K562 (cell line): ENCODE measurements around the gene CFAP300. TPM values are rescaled to one million over a fixed set of nuclear protein-coding genes. Genes with fewer than 3 reads are reported as not detected.

Source experiments
- ATAC-seq: fragments of 200-7000 bp; cut with Tn5 transposase; 3 replicates; pipeline ENCODE4 v1.9.1; 2020; ENCODE audit warnings: moderate library complexity
- BruUV-seq: library from RNA; stranded (reverse); fragments of 400-500 nt; replicated peaks from 2 replicates; lab custom pipeline; 2021; lab: Mats Ljungman, UMichigan
- CTCF ChIA-PET: fragments of 300-600 bp; formaldehyde crosslinking; extraction: SDS; loops from one replicate; lab custom pipeline; 2021; ENCODE audit warnings: low intra/inter-chr PET ratio; lab: Yijun Ruan, JAX
- POLR2A ChIA-PET: fragments of 300-600, 350-650 bp; sonication (Branson Sonifier 250); formaldehyde crosslinking; extraction: SDS; loops from one replicate; lab custom pipeline; 2021; ENCODE audit warnings: antibody characterized with exemption, inconsistent platforms; lab: Yijun Ruan, JAX
- DNase-seq, 4 experiments: peaks; one replicate each; pipeline versions ENCODE4 v3.0.0 to v3.0.0-alpha.2; 2011 to 2018; ENCODE audit warnings: low spot score in 3 of 4, mixed read lengths in 3 of 4; ENCODE audit errors: extremely low read depth in 1 of 4
- FAIRE-seq: peaks from 2 replicates; lab custom pipeline; 2011; peaks lifted over from hg19 to GRCh38; lab: Jason Lieb, UNC
- H2AFZ ChIP-seq: 2 replicates; pipeline ENCODE4 v1.6.0; 2011; ENCODE audit warnings: low read depth, low read length, control low read depth, inconsistent platforms
- H3K27ac ChIP-seq: fragments of 200-600 bp; 3 replicates; pipeline ENCODE4 v1.8.0; 2011; ENCODE audit warnings: low read depth, mild to moderate bottlenecking, control low read depth, inconsistent platforms, low read length, moderate library complexity, mixed read lengths; ENCODE audit errors: extremely low read depth
- H3K27me3 ChIP-seq, 2 experiments: fragments of 300-600 bp in 1 of 2; 2 replicates in 1 of 2; 3 replicates in 1 of 2; pipeline versions ENCODE4 v1.6.0 to v1.8.0; 2011; ENCODE audit warnings: inconsistent platforms in 2 of 2, low read length in 2 of 2, mild to moderate bottlenecking in 1 of 2, mixed read lengths in 1 of 2, moderate library complexity in 1 of 2; ENCODE audit not compliant: control insufficient read depth in 2 of 2, insufficient read depth in 2 of 2
- H3K36me3 ChIP-seq: fragments of 300-600 bp; 3 replicates; pipeline ENCODE4 v1.8.0; 2011; ENCODE audit warnings: mild to moderate bottlenecking, low read length, inconsistent platforms; ENCODE audit not compliant: control insufficient read depth, insufficient read depth
- H3K4me1 ChIP-seq, 2 experiments: fragments of 200-600 bp in 1 of 2; replicated peaks in 1 of 2; 2 replicates in 1 of 2; 3 replicates in 1 of 2; pipeline versions ENCODE4 v1.5.1 to v1.8.0; 2011; ENCODE audit warnings: inconsistent platforms in 2 of 2, low read length in 2 of 2, mild to moderate bottlenecking in 1 of 2, mixed read lengths in 1 of 2, moderate library complexity in 1 of 2; ENCODE audit not compliant: control insufficient read depth in 2 of 2, insufficient read depth in 2 of 2
- H3K4me2 ChIP-seq: 2 replicates; pipeline ENCODE4 v1.6.1; 2011; ENCODE audit warnings: low read length, control low read depth, inconsistent platforms, mixed read lengths; ENCODE audit not compliant: insufficient read depth
- H3K4me3 ChIP-seq: fragments of 200-600 bp; sonication (generic), shearing (Covaris generic); 2 replicates; pipeline ENCODE4 v1.5.1; 2016; ENCODE audit warnings: control low read depth, inconsistent platforms
- H3K79me2 ChIP-seq: fragments of 200-600 bp; 3 replicates; pipeline ENCODE4 v1.8.0; 2011; ENCODE audit warnings: low read length, inconsistent platforms; ENCODE audit not compliant: control insufficient read depth, insufficient read depth
- H3K9ac ChIP-seq, 2 experiments: 2 replicates each; pipeline versions ENCODE4 v1.6.0 to v1.6.1; 2011; ENCODE audit warnings: low read depth in 2 of 2, low read length in 2 of 2, control low read depth in 1 of 2, inconsistent platforms in 1 of 2, mild to moderate bottlenecking in 1 of 2, mixed read lengths in 1 of 2; ENCODE audit not compliant: insufficient read depth in 1 of 2
- H3K9me1 ChIP-seq: one replicate; pipeline ENCODE4 v1.6.0; 2011; ENCODE audit warnings: inconsistent platforms, mild to moderate bottlenecking, low read length, moderate library complexity; ENCODE audit not compliant: control insufficient read depth, insufficient read depth
- H3K9me3 ChIP-seq: replicated peaks from 2 replicates; pipeline ENCODE4 v1.5.1; 2011; ENCODE audit warnings: low read depth, low read length, inconsistent platforms; ENCODE audit not compliant: control insufficient read depth, insufficient read depth
- H4K20me1 ChIP-seq: replicated peaks from 2 replicates; pipeline ENCODE4 v1.6.1; 2011; ENCODE audit warnings: low read length, inconsistent platforms, mixed read lengths; ENCODE audit not compliant: control insufficient read depth, insufficient read depth
- ESRRB ChIP-seq: fragments of 250-450 bp; sonication (Bioruptor Pico); IDR thresholded peaks from 2 replicates; pipeline ENCODE4 v1.5.0; 2020; ENCODE audit warnings: mild to moderate bottlenecking, moderate library complexity, borderline replicate concordance
- FOSL1 ChIP-seq: fragments of 200-800 bp; sonication (Bioruptor generic); conservative IDR thresholded peaks from 2 replicates; pipeline ENCODE4 v1.6.1; 2016; ENCODE audit warnings: missing genetic modification characterization, missing compliant biosample characterization
- GTF2E2 ChIP-seq: fragments of 200-800 bp; sonication (Bioruptor generic); IDR thresholded peaks from 2 replicates; pipeline ENCODE4 v1.6.1; 2016; ENCODE audit warnings: missing genetic modification characterization, missing compliant biosample characterization
- HNRNPLL ChIP-seq: fragments of 200-400 bp; formaldehyde crosslinking; IDR thresholded peaks from 2 replicates; pipeline ENCODE4 v1.6.1; 2017; ENCODE audit warnings: low read length, low read depth, mild to moderate bottlenecking; ENCODE audit not compliant: poor library complexity, severe bottlenecking
- JUND ChIP-seq, 2 experiments: IDR thresholded peaks; 2 replicates in 1 of 2; 3 replicates in 1 of 2; pipeline ENCODE4 v1.6.1; 2011; ENCODE audit warnings: borderline replicate concordance in 2 of 2, low read depth in 2 of 2, low read length in 2 of 2, improper control_type of control experiment in 1 of 2, missing biosample characterization in 1 of 2, missing genetic modification characterization in 1 of 2, missing genetic modification reagents in 1 of 2
- MAFK ChIP-seq: IDR thresholded peaks from 2 replicates; pipeline ENCODE4 v1.6.1; 2011; ENCODE audit warnings: low read length, improper control_type of control experiment
- MYC ChIP-seq, 2 experiments: fragments of 250-450 bp in 1 of 2; sonication (Bioruptor Pico) in 1 of 2; IDR thresholded peaks; 2 replicates each; pipeline versions ENCODE4 v1.5.1 to v1.6.1; 2012 to 2021; ENCODE audit warnings: low read depth in 2 of 2, borderline replicate concordance in 1 of 2, improper control_type of control experiment in 1 of 2, low read length in 1 of 2, mild to moderate bottlenecking in 1 of 2, moderate library complexity in 1 of 2
- SIN3A ChIP-seq, 2 experiments: fragments of 150-350 bp in 1 of 2; IDR thresholded peaks; 2 replicates each; pipeline ENCODE4 v1.6.1; 2011 to 2016; ENCODE audit warnings: borderline replicate concordance in 2 of 2, low read depth in 2 of 2, low read length in 2 of 2, mild to moderate bottlenecking in 2 of 2, moderate library complexity in 2 of 2; ENCODE audit not compliant: control insufficient read depth in 1 of 2
- WGBS: fragments of 100-300 bp; shearing (Covaris generic); methylation state at CpG from one replicate; pipeline ENCODE4 v1.1.6; 2016; ENCODE audit warnings: low coverage, mixed read lengths; ENCODE audit not compliant: insufficient coverage; ENCODE audit errors: missing lambda C conversion rate; 5-methylcytosine and 5-hydroxymethylcytosine counted together
- in situ Hi-C: fragments of 300-500 bp; cut with MboI; formaldehyde crosslinking; loops from 4 replicates; pipeline ENCODE4 v1.15.0; 2018; ENCODE audit warnings: inconsistent platforms, mixed read lengths
- intact Hi-C: fragments of 100-400 bp; cut with micrococcal nuclease; formaldehyde crosslinking; loops from 2 replicates; pipeline ENCODE4 v1.14.2; 2022
- polyA plus RNA-seq, 8 experiments: library from polyadenylated mRNA; depleted of rRNA in 4 of 8; stranded (reverse) in 5 of 8; unstranded in 3 of 8; fragments of >200 nt; fragmentation: Nextera tagmentation in 2 of 8; fragmentation: Illumina TruSeq in 1 of 8; extraction: Ambion mirVana in 2 of 8; extraction: Trizol in 1 of 8; gene quantifications; 2 replicates each; pipeline versions ENCODE4 v1.2.1 to v1.2.3, GENCODE V29; 2011 to 2014; ENCODE audit warnings: inconsistent platforms in 1 of 8, missing spikeins in 1 of 8
- total RNA-seq, 7 experiments: library from RNA; depleted of rRNA in 6 of 7; stranded (reverse); fragments of >200 nt in 6 of 7; fragmentation: Illumina TruSeq in 2 of 7; extraction: Trizol in 2 of 7; gene quantifications; 2 replicates each; pipeline versions ENCODE4 v1.2.1 to v1.2.3, GENCODE V29; 2011 to 2021; ENCODE audit warnings: low replicate concordance in 1 of 7
- TF ChIP-seq, protein P1 (sequence below): fragments of 250-450 bp; sonication (Bioruptor Pico); IDR thresholded peaks from 2 replicates; pipeline ENCODE4 v1.5.0; 2020; ENCODE audit warnings: mild to moderate bottlenecking, borderline replicate concordance
- TF ChIP-seq, protein P2 (sequence below): IDR thresholded peaks from 3 replicates; pipeline ENCODE4 v1.6.1; 2011; ENCODE audit warnings: borderline replicate concordance, mild to moderate bottlenecking, moderate library complexity; ENCODE audit not compliant: insufficient read length; ENCODE audit errors: extremely low read depth

CFAP300 gene
- total and polyA plus RNA-seq, 9 of the 15 experiments (the other 6 are each of a cell fraction or from before 2014, with no cell fraction given) = not detected

DNA sequence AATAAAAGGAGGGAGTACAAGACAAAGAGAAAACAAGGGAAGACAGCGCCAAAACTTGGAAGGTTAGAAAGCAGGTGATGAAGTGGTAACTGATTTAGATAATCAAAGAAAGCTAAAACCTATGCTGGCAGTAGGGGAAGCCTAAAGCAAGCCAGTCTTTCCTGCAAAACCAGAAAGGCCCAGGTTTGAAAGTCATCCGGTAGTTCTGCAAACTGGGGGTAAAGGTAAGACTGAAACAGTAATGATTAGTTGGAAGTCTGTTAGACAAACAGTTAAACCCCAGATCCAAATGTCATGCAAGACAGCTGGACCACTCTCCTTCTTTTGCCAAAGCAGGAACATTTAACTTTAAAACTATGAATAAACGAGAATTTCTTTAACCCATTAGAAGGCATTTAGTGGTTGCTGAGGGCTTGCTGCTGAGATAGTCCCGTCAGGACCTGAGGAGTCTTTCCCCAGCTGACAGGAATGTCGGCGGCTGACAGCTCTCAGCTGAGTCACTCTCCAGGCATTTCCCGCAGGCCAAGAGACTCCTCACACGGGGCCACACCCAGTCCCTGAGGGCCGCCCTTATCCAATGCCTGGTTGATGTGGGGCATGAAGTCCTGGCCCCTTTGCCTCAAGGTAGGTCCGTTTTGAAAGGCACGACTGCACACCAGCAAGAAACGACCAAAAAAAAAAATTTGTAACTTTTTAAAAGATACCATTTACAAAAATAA is 36.3 kb upstream of the CFAP300 start:
- Histone ChIP-seq H3K4me3 (no peak overlapping the region), H3K4me1 (no peaks in the 10 kb centered on the region), H2AFZ (no peak overlapping the region), H4K20me1 (no peaks in the 10 kb centered on the region), H3K27ac (no peak overlapping the region), H3K4me2 (no peak overlapping the region), H3K9ac (no peak overlapping the region), H3K36me3 (no peaks in the 10 kb centered on the region), H3K27me3 (no peaks in the 10 kb centered on the region), H3K9me3 (no peaks in the 10 kb centered on the region), H3K79me2 (no peaks in the 10 kb centered on the region)
- ChIA-PET POLR2A (no interaction called here), CTCF (no interaction called here)
- DNase-seq (peak in 3 of 4 experiments; percentile 9 to 27 (median 18)), ATAC-seq (peak; percentile 73)
- in situ Hi-C loops = no loop called here
- peak; percentile 28; the same call in 1 of the 2 replicates for TF ChIP-seq JUND (IDR thresholded peaks at IDR 0.05; ENCODE audit: borderline replicate concordance, low read depth, low read length)
- TF ChIP-seq JUND (tag; IDR thresholded peaks at IDR 0.05; ENCODE audit: borderline replicate concordance, low read depth, low read length) = peak; percentile 63; the same call in 1 of the 3 replicates
- no peak for TF ChIP-seq SIN3A (IDR thresholded peaks at IDR 0.05; ENCODE audit: borderline replicate concordance in 2 of 2, control insufficient read depth in 1 of 2, low read depth in 2 of 2, low read length in 2 of 2)
- peak; percentile 64 for TF ChIP-seq FOSL1 (tag)
- TF ChIP-seq GTF2E2 = no peak
- TF ChIP-seq, protein P1, sequence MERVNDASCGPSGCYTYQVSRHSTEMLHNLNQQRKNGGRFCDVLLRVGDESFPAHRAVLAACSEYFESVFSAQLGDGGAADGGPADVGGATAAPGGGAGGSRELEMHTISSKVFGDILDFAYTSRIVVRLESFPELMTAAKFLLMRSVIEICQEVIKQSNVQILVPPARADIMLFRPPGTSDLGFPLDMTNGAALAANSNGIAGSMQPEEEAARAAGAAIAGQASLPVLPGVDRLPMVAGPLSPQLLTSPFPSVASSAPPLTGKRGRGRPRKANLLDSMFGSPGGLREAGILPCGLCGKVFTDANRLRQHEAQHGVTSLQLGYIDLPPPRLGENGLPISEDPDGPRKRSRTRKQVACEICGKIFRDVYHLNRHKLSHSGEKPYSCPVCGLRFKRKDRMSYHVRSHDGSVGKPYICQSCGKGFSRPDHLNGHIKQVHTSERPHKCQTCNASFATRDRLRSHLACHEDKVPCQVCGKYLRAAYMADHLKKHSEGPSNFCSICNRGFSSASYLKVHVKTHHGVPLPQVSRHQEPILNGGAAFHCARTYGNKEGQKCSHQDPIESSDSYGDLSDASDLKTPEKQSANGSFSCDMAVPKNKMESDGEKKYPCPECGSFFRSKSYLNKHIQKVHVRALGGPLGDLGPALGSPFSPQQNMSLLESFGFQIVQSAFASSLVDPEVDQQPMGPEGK (CRISPR knock-in tag) = no peak
- no peak for TF ChIP-seq ESRRB (CRISPR knock-in tag)
- TF ChIP-seq MYC (IDR thresholded peaks at IDR 0.05; ENCODE audit: low read depth, low read length) = no peak
- no peak for TF ChIP-seq MYC (CRISPR knock-in tag; IDR thresholded peaks at IDR 0.05; ENCODE audit: borderline replicate concordance, low read depth)
- TF ChIP-seq, protein P2, sequence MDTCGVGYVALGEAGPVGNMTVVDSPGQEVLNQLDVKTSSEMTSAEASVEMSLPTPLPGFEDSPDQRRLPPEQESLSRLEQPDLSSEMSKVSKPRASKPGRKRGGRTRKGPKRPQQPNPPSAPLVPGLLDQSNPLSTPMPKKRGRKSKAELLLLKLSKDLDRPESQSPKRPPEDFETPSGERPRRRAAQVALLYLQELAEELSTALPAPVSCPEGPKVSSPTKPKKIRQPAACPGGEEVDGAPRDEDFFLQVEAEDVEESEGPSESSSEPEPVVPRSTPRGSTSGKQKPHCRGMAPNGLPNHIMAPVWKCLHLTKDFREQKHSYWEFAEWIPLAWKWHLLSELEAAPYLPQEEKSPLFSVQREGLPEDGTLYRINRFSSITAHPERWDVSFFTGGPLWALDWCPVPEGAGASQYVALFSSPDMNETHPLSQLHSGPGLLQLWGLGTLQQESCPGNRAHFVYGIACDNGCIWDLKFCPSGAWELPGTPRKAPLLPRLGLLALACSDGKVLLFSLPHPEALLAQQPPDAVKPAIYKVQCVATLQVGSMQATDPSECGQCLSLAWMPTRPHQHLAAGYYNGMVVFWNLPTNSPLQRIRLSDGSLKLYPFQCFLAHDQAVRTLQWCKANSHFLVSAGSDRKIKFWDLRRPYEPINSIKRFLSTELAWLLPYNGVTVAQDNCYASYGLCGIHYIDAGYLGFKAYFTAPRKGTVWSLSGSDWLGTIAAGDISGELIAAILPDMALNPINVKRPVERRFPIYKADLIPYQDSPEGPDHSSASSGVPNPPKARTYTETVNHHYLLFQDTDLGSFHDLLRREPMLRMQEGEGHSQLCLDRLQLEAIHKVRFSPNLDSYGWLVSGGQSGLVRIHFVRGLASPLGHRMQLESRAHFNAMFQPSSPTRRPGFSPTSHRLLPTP = no peak
- TF ChIP-seq HNRNPLL = no peak
- TF ChIP-seq MAFK = no peak
- TF ChIP-seq, all 486 proteins: peak for 2
- no TSS peak for BruUV-seq
- FAIRE-seq = no peak
- WGBS = under 1% methylated on average over 12 of the region's 12 CpGs
- intact Hi-C loops = no loop called here
- H3K9me1 ChIP-seq = no peaks in the 10 kb centered on the region
